Epithelial cell of proximal tubule (primary cell): Measurements from ENCODE around the gene PCDH18. TPM values are rescaled to one million over a fixed set of nuclear protein-coding genes. Genes with fewer than 3 reads are reported as not detected.
"Not testable (repeated sequence)": the region's sequence is repeated elsewhere in the genome, so short reads cannot be mapped to it uniquely, and the experiment has no call there.

Source experiments
- DNase-seq: peaks from one replicate; pipeline ENCODE4 v3.0.0-alpha.2; 2011; ENCODE audit warnings: low read depth
- H3K4me3 ChIP-seq: 2 replicates; pipeline ENCODE4 v1.5.1; 2011; ENCODE audit warnings: low read depth, mild to moderate bottlenecking, low read length
- total RNA-seq: library from RNA; depleted of rRNA; stranded (reverse); fragments of >200 nt; gene quantifications from 2 replicates; pipeline ENCODE4 v1.2.3, GENCODE V29; 2015
- TF ChIP-seq, protein P1 (sequence below): conservative IDR thresholded peaks from 2 replicates; pipeline ENCODE4 v1.5.1; 2012; ENCODE audit warnings: low read depth, mild to moderate bottlenecking, low read length

The PCDH18 gene
- total RNA-seq, 1 donor from 2014 or later = 0.29 TPM

DNA sequence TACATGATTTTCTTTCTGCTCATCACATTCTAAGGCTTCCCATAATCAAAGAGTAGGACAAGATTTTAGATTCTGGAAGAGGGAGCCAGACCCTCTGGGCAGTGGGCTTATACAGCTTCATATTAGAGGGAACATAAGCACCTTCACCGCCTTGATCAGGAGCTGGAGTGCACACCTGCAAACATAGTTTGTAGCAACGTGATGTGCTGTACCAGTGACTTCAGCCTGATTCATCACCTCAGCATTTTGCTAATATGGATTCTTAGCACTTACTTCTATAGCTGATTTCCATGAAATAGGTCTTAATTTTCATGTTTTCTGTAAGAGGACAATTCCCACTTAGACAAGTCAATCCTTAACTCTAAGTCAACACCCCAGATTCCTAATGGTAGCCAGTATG lies 36.7 kb downstream of the PCDH18 start:
- no peak overlapping the region for H3K4me3 ChIP-seq
- TF ChIP-seq, protein P1, sequence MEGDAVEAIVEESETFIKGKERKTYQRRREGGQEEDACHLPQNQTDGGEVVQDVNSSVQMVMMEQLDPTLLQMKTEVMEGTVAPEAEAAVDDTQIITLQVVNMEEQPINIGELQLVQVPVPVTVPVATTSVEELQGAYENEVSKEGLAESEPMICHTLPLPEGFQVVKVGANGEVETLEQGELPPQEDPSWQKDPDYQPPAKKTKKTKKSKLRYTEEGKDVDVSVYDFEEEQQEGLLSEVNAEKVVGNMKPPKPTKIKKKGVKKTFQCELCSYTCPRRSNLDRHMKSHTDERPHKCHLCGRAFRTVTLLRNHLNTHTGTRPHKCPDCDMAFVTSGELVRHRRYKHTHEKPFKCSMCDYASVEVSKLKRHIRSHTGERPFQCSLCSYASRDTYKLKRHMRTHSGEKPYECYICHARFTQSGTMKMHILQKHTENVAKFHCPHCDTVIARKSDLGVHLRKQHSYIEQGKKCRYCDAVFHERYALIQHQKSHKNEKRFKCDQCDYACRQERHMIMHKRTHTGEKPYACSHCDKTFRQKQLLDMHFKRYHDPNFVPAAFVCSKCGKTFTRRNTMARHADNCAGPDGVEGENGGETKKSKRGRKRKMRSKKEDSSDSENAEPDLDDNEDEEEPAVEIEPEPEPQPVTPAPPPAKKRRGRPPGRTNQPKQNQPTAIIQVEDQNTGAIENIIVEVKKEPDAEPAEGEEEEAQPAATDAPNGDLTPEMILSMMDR = no peak

DNA sequence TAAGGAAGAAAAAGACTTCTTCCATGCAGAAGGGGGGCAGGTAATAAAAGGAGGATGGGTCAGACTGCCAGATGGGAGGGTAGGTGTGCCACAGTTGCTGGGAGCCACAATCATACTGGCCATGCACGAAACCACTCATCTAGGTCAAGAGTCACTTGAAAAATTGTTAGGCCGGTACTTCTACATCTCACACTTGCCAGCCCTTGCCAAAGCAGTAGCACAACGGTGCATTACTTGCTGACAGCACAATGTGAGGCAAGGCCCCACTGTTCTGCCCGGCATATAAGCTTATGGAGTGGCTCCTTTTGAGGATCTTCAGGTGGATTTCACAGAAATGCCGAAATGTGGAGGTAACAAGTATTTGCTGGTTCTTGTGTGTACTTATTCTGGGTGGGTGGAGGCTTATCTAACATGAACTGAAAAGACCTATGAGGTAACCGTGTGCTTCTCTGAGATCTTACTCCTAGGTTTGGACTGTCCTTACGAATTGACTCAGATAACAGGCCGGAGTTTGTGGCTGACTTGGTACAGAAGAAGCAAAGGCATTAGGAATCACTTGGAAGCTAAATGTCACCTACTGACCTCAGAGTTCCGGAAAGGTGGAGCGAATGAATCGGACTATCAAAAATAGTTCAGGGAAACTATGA lies 48.9 kb downstream of the PCDH18 start:
- not testable (repeated sequence) for H3K4me3 ChIP-seq, DNase-seq

More for the DNA sequence above, 36.7 kb downstream of the PCDH18 start:
- no peak for DNase-seq

DNA sequence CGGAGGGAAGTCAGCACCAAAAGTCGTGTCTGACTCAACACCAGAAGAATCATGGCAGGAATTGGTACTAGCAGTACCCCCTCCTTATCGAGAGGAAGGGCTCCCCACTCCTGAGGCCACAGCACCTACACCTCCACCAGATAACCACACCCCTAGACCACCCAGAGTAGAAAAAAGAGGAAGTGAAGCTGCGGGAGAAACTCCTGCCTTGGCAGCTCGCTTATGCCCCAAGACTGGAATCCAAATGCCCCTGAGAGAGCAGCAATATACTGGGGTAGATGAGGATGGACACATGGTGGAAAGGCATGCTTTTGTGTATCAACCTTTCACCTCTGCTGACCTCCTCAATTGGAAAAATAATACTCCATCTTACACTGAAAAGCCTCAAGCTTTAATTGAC lies 52.6 kb downstream of the PCDH18 start:
- not testable (repeated sequence) for DNase-seq, H3K4me3 ChIP-seq

DNA sequence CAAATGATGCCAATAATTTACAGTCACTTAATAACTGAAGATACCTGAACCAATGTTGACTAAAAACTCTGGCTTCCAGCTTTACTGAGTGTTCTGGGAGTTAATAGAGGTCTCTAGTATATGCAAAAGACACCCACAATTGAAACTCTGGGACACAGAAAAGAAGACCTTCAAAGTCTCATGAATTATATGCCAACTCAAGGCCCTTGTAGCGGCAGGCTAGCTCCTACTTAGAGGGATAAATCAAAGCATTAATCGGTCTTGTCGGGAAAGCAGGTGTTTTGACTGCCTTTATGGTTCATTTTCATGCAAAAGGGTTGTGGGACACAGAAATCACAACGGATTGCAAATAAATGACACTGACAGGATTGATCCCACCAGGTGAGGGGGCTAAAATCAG lies 55.9 kb downstream of the PCDH18 start:
- DNase-seq = no peak
- TF ChIP-seq, protein P1 = no peak
- no peak overlapping the region for H3K4me3 ChIP-seq

DNA sequence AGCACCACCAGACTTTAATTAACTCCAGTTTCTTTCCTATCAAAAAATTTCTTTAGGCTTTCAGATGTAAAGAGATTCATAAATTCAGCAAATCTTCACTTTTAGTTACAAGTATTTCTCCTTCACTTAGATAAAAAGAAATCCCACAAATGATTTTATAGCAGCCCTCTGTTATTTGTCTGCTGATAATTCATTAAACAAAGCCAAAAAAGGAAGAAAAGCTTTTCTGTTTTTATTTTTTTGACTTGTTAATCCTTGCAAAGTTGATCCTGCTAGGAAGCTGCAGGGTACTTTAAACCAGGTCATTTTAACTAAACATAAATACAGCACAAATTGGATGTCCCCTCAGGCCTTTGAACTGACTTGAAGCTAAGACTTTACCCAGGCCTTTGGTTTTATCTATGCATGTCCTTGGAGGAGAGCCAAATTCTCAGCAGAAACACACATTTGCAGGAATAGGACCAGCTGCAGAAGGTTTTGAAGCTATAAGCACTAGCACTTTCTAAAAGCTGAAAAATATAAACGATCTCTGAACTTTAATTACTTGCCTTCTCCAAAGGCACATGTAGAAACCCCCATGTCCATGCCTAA lies 57.5 kb downstream of the PCDH18 start:
- DNase-seq = no peak
- TF ChIP-seq, protein P1 = no peak
- H3K4me3 ChIP-seq = no peak overlapping the region

DNA sequence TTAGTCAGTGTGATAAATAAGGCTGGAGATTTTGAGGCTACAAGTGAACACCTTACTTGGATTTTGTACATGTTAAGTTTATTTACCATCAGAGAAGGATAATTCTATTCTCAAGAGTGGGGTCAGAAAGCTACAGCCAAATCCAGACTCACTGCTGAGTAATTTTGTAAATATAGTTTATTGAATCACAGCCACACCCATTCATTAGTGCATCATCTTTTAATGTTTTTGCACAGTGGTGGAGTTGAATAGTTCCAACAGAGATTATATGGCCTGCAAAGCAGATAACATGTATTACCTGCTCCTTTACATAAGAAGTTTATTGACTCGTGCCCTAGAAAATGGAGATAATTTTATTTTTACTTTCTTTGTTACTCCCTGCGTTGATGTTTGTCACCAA lies 60.4 kb downstream of the PCDH18 start:
- no peak for DNase-seq
- TF ChIP-seq, protein P1 = no peak
- H3K4me3 ChIP-seq = no peak overlapping the region

DNA sequence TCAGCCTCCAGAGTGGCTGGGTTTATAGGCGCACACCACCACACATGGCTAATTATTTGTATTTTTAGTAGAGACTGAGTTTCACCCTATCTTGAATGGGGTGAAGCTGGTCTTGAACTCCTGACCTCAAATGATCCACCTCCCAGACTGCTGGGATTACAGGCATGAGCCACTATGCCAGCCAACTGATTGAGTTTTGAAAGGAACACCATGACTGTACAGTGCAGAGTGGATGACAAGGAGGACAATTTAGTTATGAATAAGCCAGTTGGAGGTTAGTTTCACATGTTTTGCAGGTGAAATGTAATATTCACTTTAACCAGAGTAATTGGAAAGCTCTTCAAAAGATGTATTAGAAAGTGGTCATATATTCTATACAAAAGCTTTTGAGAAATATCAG lies 60.8 kb downstream of the PCDH18 start:
- no peak for DNase-seq
- no peak overlapping the region for H3K4me3 ChIP-seq
- TF ChIP-seq, protein P1 = no peak

DNA sequence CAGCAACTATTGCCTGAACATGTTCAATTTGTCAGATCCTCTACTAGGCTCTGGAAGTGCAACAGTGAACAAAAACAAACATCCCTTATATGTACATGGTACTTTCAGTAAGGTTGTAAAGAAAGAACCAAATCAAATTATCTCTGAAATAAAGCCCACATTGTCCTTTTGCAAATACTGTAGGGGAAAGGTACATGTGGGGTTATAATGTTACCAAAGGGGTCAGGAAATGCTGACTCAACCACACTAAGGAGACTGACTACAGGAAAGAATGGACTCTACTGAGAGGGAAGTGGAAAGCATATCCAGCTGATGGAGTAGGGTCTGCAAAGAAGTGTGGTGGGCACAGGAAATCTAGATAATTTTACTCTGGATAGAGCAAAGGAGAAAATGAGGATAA lies 61.5 kb downstream of the PCDH18 start:
- TF ChIP-seq, protein P1 = no peak
- no peak for DNase-seq
- no peak overlapping the region for H3K4me3 ChIP-seq
